GM12878 (cell line): ENCODE measurements around the gene AMMECR1. TPM values are rescaled to one million over a fixed set of nuclear protein-coding genes. Genes with fewer than 3 reads are reported as not detected.

Experiments
- ATAC-seq: fragments of 200-7000 bp; cut with Tn5 transposase; 3 replicates; pipeline ENCODE4 v1.9.1; 2020; ENCODE audit warnings: mild to moderate bottlenecking, moderate library complexity
- BruUV-seq: library from RNA; stranded (reverse); fragments of 400-500 nt; replicated peaks from 2 replicates; lab custom pipeline; 2021; lab: Mats Ljungman, UMichigan
- CTCF ChIA-PET: fragments of 300-600 bp; sonication (Branson Sonifier 250); formaldehyde crosslinking; extraction: SDS; loops from one replicate; lab custom pipeline; 2021; ENCODE audit warnings: inconsistent platforms; lab: Yijun Ruan, JAX
- POLR2A ChIA-PET: fragments of 350-600 bp; formaldehyde crosslinking; extraction: SDS; loops from one replicate; lab custom pipeline; 2021; ENCODE audit warnings: inconsistent platforms; lab: Charles Lee
- RAD21 ChIA-PET: fragments of 300-600 bp; sonication (Branson Sonifier 250); formaldehyde crosslinking; loops from one replicate; lab custom pipeline; 2023; ENCODE audit warnings: antibody characterized with exemption; ENCODE audit not compliant: unreplicated experiment; lab: Charles Lee
- SMC1A ChIA-PET: fragments of 300-600 bp; sonication (Branson Sonifier 250); formaldehyde crosslinking; loops from one replicate; lab custom pipeline; 2023; ENCODE audit not compliant: unreplicated experiment, uncharacterized antibody; lab: Charles Lee
- DNase-seq: peaks from one replicate; pipeline ENCODE4 v3.0.0-alpha.2; 2011; ENCODE audit warnings: low read depth, low spot score
- FAIRE-seq: peaks from 3 replicates; lab custom pipeline; 2011; peaks lifted over from hg19 to GRCh38; lab: Jason Lieb, UNC
- H2AFZ ChIP-seq: 2 replicates; pipeline ENCODE4 v1.6.0; 2011; ENCODE audit warnings: low read depth, low read length, control low read depth; ENCODE audit not compliant: control insufficient read depth
- H3K27ac ChIP-seq: 2 replicates; pipeline ENCODE4 v1.5.1; 2011; ENCODE audit warnings: control low read depth; ENCODE audit not compliant: control insufficient read depth, insufficient read depth
- H3K27me3 ChIP-seq, 2 experiments: replicated peaks in 1 of 2; 2 replicates each; pipeline versions ENCODE4 v1.6.0 to v1.6.1; 2011; ENCODE audit warnings: low read length in 1 of 2; ENCODE audit not compliant: control insufficient read depth in 2 of 2, insufficient read depth in 2 of 2
- H3K36me3 ChIP-seq, 2 experiments: 2 replicates each; pipeline ENCODE4 v1.5.1; 2011; ENCODE audit warnings: low read length in 1 of 2; ENCODE audit not compliant: control insufficient read depth in 2 of 2, insufficient read depth in 2 of 2
- H3K4me1 ChIP-seq: 2 replicates; pipeline ENCODE4 v1.6.1; 2011; ENCODE audit warnings: mild to moderate bottlenecking, low read length, moderate library complexity, mixed read lengths; ENCODE audit not compliant: control insufficient read depth, insufficient read depth
- H3K4me2 ChIP-seq: 2 replicates; pipeline ENCODE4 v1.6.0; 2011; ENCODE audit warnings: control low read depth; ENCODE audit not compliant: control insufficient read depth, insufficient read depth
- H3K4me3 ChIP-seq: fragments of 200-600 bp; sonication (generic); 2 replicates; pipeline ENCODE4 v1.5.1; 2016
- H3K79me2 ChIP-seq: 2 replicates; pipeline ENCODE4 v1.6.0; 2011; ENCODE audit warnings: low read length; ENCODE audit not compliant: control insufficient read depth, insufficient read depth
- H3K9ac ChIP-seq: 2 replicates; pipeline ENCODE4 v1.8.0; 2011; ENCODE audit warnings: low read length, control low read depth, mixed read lengths; ENCODE audit not compliant: control insufficient read depth, insufficient read depth
- H3K9me3 ChIP-seq: replicated peaks from 3 replicates; pipeline ENCODE4 v1.5.1; 2011; ENCODE audit warnings: mild to moderate bottlenecking, low read length; ENCODE audit not compliant: control insufficient read depth, insufficient read depth
- H4K20me1 ChIP-seq: 2 replicates; pipeline ENCODE4 v1.6.0; 2011; ENCODE audit not compliant: control insufficient read depth, insufficient read depth
- GABPA ChIP-seq: IDR thresholded peaks from 2 replicates; pipeline ENCODE4 v1.6.1; 2014; ENCODE audit warnings: antibody characterized with exemption, low read depth, mild to moderate bottlenecking, inconsistent platforms
- HSF1 ChIP-seq: fragments of 150-350 bp; IDR thresholded peaks from 2 replicates; pipeline ENCODE4 v1.6.1; 2014; ENCODE audit warnings: mild to moderate bottlenecking, low read depth, low read length
- KAT2A ChIP-seq: conservative IDR thresholded peaks from 2 replicates; pipeline ENCODE4 v1.6.1; 2011; ENCODE audit warnings: low read depth, low read length; ENCODE audit not compliant: control insufficient read depth
- NFYB ChIP-seq: IDR thresholded peaks from 2 replicates; pipeline ENCODE4 v1.6.1; 2011; ENCODE audit warnings: low read depth, mild to moderate bottlenecking, low read length, improper control_type of control experiment, moderate library complexity; ENCODE audit not compliant: insufficient read depth
- PAX8 ChIP-seq: fragments of 450-650 bp; IDR thresholded peaks from 2 replicates; pipeline ENCODE4 v1.6.1; 2017; ENCODE audit warnings: mild to moderate bottlenecking, moderate library complexity
- RELA ChIP-seq: fragments of 450-650 bp; IDR thresholded peaks from 2 replicates; pipeline ENCODE4 v1.8.0; 2014; ENCODE audit warnings: borderline replicate concordance; ENCODE audit not compliant: partially characterized antibody
- ZBTB11 ChIP-seq: fragments of 450-650 bp; formaldehyde crosslinking; IDR thresholded peaks from 2 replicates; pipeline ENCODE4 v1.5.0; 2022; ENCODE audit warnings: mild to moderate bottlenecking, missing genetic modification characterization
- ZNF592 ChIP-seq: fragments of 450-650 bp; IDR thresholded peaks from 2 replicates; pipeline ENCODE4 v1.6.1; 2017; ENCODE audit warnings: mild to moderate bottlenecking, moderate library complexity
- WGBS: methylation state at CpG from one replicate; pipeline ENCODE4 v1.1.6; 2016; ENCODE audit warnings: low lambda C conversion rate; ENCODE audit not compliant: insufficient replicate concordance, insufficient coverage; ENCODE audit errors: missing lambda C conversion rate; 5-methylcytosine and 5-hydroxymethylcytosine counted together
- in situ Hi-C: fragments of 300-500 bp; cut with MboI; formaldehyde crosslinking; loops from 9 replicates; pipeline ENCODE4 v1.14.3; 2018; ENCODE audit warnings: mixed read lengths
- intact Hi-C: fragments of 100-400 bp; cut with micrococcal nuclease; formaldehyde crosslinking; loops from one replicate; pipeline ENCODE4 v1.14.2; 2022; ENCODE audit not compliant: unreplicated experiment
- polyA plus RNA-seq, 11 experiments: library from polyadenylated mRNA; depleted of rRNA in 4 of 11; unstranded in 6 of 11; stranded (reverse) in 5 of 11; fragments of >200 nt; fragmentation: Nextera tagmentation in 4 of 11; fragmentation: Illumina TruSeq in 1 of 11; extraction: Ambion mirVana in 4 of 11; extraction: Trizol in 1 of 11; gene quantifications; 1 replicate in 1 of 11; 2 replicates in 10 of 11; pipeline versions ENCODE4 v1.2.1 to v1.2.3, GENCODE V29; 2011 to 2016; ENCODE audit warnings: inconsistent platforms in 2 of 11, missing spikeins in 2 of 11, low read depth in 1 of 11
- total RNA-seq, 4 experiments: library from RNA; depleted of rRNA in 3 of 4; stranded (reverse); fragments of >200 nt in 3 of 4; fragmentation: Illumina TruSeq in 1 of 4; extraction: Trizol in 1 of 4; gene quantifications; 2 replicates each; pipeline versions ENCODE4 v1.2.1 to v1.2.3, GENCODE V29; 2013 to 2021

The AMMECR1 gene
- total and polyA plus RNA-seq, 10 of the 15 experiments (the other 5 are each of a cell fraction or from before 2014, with no cell fraction given), result 4.9 to 25.6 (median 10.7) TPM

- TF ChIP-seq ZBTB11 (no peak), RELA (no peak), PAX8 (no peak), HSF1 (no peak)
Observed at GRCh38 chrX:110251526-110251925, 66.4 kb downstream of the AMMECR1 start (continued).

GRCh38 chrX:110250847-110251246, 67.0 kb downstream of the AMMECR1 start:
- FAIRE-seq (no peak), DNase-seq (no peak), ATAC-seq (no peak)
- ChIA-PET CTCF (no interaction called here), RAD21 (no interaction called here), POLR2A (interaction anchor here (0.5 kb wide), 1 partner anchor 19 kb away, joined by 3 read pairs; no protein-coding TSS in a partner anchor), SMC1A (no interaction called here)
- Histone ChIP-seq H3K9ac (no peak overlapping the region), H3K79me2 (no peaks in the 10 kb centered on the region), H4K20me1 (no peaks in the 10 kb centered on the region), H3K9me3 (no peaks in the 10 kb centered on the region), H3K27ac (no peak overlapping the region), H3K4me1 (no peaks in the 10 kb centered on the region), H3K36me3 (no peaks in the 10 kb centered on the region), H3K4me2 (no peak overlapping the region), H3K4me3 (no peak overlapping the region), H2AFZ (no peak overlapping the region), H3K27me3 (no peaks in the 10 kb centered on the region)
- intact Hi-C loops, result no loop called here
- no peak for TF ChIP-seq GABPA
- TF ChIP-seq KAT2A, result no peak
- TF ChIP-seq ZNF592, result no peak
- TF ChIP-seq NFYB, result no peak
- in situ Hi-C loops, result no loop called here
- 48% methylated on average over 1 of the region's 1 CpG for WGBS
- no TSS peak for BruUV-seq
